GM18907 (cell line): ENCODE measurements around the gene VRK2.
"Not testable (repeated sequence)": the region's sequence is repeated elsewhere in the genome, so short reads cannot be mapped to it uniquely, and the experiment has no call there.

Experiments used
- ATAC-seq: cut with Tn5 transposase; IDR thresholded peaks from one replicate; pipeline ENCODE4 v1.9.1; 2021; ENCODE audit warnings: mild to moderate bottlenecking, moderate library complexity; ENCODE audit not compliant: unreplicated experiment

The VRK2 gene

GRCh38 chr2:58106896-58107295 lies 60.3 kb downstream of the VRK2 start:
- ATAC-seq, result no peak

GRCh38 chr2:58107803-58108710 lies 61.5 kb downstream of the VRK2 start:
- ATAC-seq, result no peak

GRCh38 chr2:58109481-58109880 lies 62.9 kb downstream of the VRK2 start:
- ATAC-seq, result no peak

- ATAC-seq, result no peak
Observed at GRCh38 chr2:58110765-58111164, 64.2 kb downstream of the VRK2 start.

GRCh38 chr2:58113563-58113962 lies 67.0 kb downstream of the VRK2 start:
- not testable (repeated sequence) for ATAC-seq

- no peak for ATAC-seq
Observed at GRCh38 chr2:58120626-58121229, 74.1 kb downstream of the VRK2 start.

- ATAC-seq, result no peak
Observed at GRCh38 chr2:58122040-58122439, 75.4 kb downstream of the VRK2 start.

GRCh38 chr2:58122540-58122939 lies 75.9 kb downstream of the VRK2 start:
- no peak for ATAC-seq

- no peak for ATAC-seq
Observed at GRCh38 chr2:58127111-58127510, 80.5 kb downstream of the VRK2 start.

- no peak for ATAC-seq
Observed at GRCh38 chr2:58130238-58130637, 83.6 kb downstream of the VRK2 start.

- no peak for ATAC-seq
Observed at GRCh38 chr2:58131191-58132011, 84.8 kb downstream of the VRK2 start.

- no peak for ATAC-seq
Observed at GRCh38 chr2:58133395-58133794, 86.8 kb downstream of the VRK2 start.

GRCh38 chr2:58135861-58136260 lies 89.3 kb downstream of the VRK2 start:
- ATAC-seq, result no peak

- ATAC-seq, result no peak
Observed at GRCh38 chr2:58137221-58137620, 90.6 kb downstream of the VRK2 start.

- no peak for ATAC-seq
Observed at GRCh38 chr2:58137856-58138255, 91.2 kb downstream of the VRK2 start.

GRCh38 chr2:58138396-58139030 lies 91.9 kb downstream of the VRK2 start:
- ATAC-seq, result no peak

- ATAC-seq, result no peak
Observed at GRCh38 chr2:58140508-58141072, 94.0 kb downstream of the VRK2 start.

GRCh38 chr2:58145769-58146168 lies 99.2 kb downstream of the VRK2 start:
- ATAC-seq, result not testable (repeated sequence)

- ATAC-seq, result no peak
Observed at GRCh38 chr2:58146707-58147106, 100.1 kb downstream of the VRK2 start.

GRCh38 chr2:58155160-58155778 lies 108.7 kb downstream of the VRK2 start:
- no peak for ATAC-seq
